NCI-H2227 (cell line): ENCODE measurements around the gene ZNF346.
A peak's percentile ranks its signal among the peaks of the same experiment; 100 is the strongest.

Experiments
- DNase-seq: peaks from one replicate; lab custom pipeline; 2025; ENCODE audit not compliant: unreplicated experiment; lab: John Stamatoyannopoulos, UW

The ZNF346 gene

GRCh38 chr5:177066224-177066623 lies 43.7 kb downstream of the ZNF346 start:
- no peak for DNase-seq

- DNase-seq: no peak
Measured at GRCh38 chr5:177067503-177067902, 45.0 kb downstream of the ZNF346 start.

- DNase-seq: no peak
Measured at GRCh38 chr5:177070536-177071191, 48.2 kb downstream of the ZNF346 start.

GRCh38 chr5:177071666-177072385 lies 49.3 kb downstream of the ZNF346 start:
- peak; percentile 83 for DNase-seq

GRCh38 chr5:177077335-177077734 lies 54.8 kb downstream of the ZNF346 start:
- no peak for DNase-seq

- DNase-seq: no peak
Measured at GRCh38 chr5:177079606-177080005, 57.1 kb downstream of the ZNF346 start.

GRCh38 chr5:177080265-177080664 lies 57.8 kb downstream of the ZNF346 start:
- DNase-seq: no peak

GRCh38 chr5:177081859-177082258 lies 59.4 kb downstream of the ZNF346 start:
- no peak for DNase-seq

GRCh38 chr5:177083357-177083756 lies 60.9 kb downstream of the ZNF346 start:
- no peak for DNase-seq

- no peak for DNase-seq
Measured at GRCh38 chr5:177084175-177084574, 61.7 kb downstream of the ZNF346 start.

GRCh38 chr5:177085985-177086653 lies 63.6 kb downstream of the ZNF346 start:
- DNase-seq: no peak

- DNase-seq: peak; percentile 76
Measured at GRCh38 chr5:177086654-177087397, 64.3 kb downstream of the ZNF346 start, which contains the start of gene FGFR4. TSS of gene FGFR4 (plus strand) at chr5:177086915. CDS start at chr5:177089603, 2,688 bp downstream.

- DNase-seq: peak; percentile 28
Measured at GRCh38 chr5:177087398-177088005, 65.0 kb downstream of the ZNF346 start.

GRCh38 chr5:177089127-177089526 lies 66.6 kb downstream of the ZNF346 start:
- no peak for DNase-seq

- DNase-seq: no peak
Measured at GRCh38 chr5:177089825-177090641, 67.5 kb downstream of the ZNF346 start.

- no peak for DNase-seq
Measured at GRCh38 chr5:177090813-177091212, 68.3 kb downstream of the ZNF346 start.

GRCh38 chr5:177091232-177091631 lies 68.7 kb downstream of the ZNF346 start:
- no peak for DNase-seq

- DNase-seq: no peak
Measured at GRCh38 chr5:177092178-177093081, 69.9 kb downstream of the ZNF346 start.
